NCI-H82 treated with DMSO at 0.1 percent for 48 hours (cell line): ENCODE data around the gene HADH.
"Not testable (repeated sequence)": the region's sequence is repeated elsewhere in the genome, so short reads cannot be mapped to it uniquely, and the experiment has no call there.

ENCODE experiments used
- DNase-seq: peaks from one replicate; lab custom pipeline; 2025; ENCODE audit not compliant: unreplicated experiment; lab: John Stamatoyannopoulos, UW

The HADH gene

DNA sequence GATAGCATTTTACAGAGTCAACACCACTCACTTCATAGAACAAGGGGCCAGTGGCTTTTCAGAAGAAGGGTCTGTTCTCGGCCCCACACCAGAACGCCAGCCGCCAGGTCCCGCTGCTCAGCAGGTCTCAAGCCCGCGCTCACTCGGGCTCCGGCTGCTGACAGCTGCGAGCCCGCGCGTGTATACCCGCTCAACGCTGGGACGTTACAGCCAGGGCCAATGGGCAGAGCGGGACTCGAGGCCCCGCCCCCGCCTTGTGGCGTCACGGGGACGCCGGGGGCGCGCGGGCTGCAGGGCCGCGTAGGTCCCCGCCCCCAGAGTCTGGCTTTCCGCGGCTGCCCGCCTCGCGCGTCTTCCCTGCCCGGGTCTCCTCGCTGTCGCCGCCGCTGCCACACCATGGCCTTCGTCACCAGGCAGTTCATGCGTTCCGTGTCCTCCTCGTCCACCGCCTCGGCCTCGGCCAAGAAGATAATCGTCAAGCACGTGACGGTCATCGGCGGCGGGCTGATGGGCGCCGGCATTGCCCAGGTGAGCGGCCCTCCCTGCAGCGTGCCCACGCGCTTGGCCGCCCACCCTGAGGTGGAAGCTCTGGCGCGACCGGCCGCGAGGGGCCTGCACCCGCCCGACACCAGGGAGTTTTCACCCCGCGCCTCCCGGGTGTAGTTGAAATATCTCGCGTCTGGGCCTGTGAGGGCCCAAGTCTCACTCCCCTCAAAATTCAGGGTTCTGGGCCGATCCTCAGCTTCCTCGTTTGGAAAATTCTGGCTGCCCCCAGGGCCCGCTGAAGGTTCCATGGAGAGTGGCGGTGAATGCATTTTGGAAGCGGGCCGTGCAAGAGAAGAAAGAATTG lies at the start of gene HADH:
Gene HADH (plus strand): TSS at position 353 of the 850 bp plus-strand sequence. CDS start 44 bp downstream, at position 397.
- peak; percentile 38 for DNase-seq

DNA sequence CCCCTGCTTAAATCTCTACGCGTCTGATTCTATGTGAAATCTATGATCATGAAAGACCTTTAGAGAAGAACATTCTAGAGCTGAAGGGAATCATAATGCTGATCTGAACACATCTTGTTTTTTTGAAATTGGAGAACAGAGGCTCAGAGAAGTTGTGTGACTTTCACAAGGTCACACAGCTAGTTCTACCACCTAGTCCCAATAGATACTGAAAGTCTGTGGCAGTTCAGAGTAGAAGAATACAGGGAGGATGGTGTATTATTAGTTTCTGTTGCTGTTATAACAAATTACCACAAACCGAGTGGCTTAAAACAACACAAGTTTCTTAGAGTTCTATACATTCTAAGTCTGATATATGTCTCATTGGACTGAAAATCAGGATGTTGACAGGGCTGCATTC lies 43.9 kb upstream of the HADH start:
- no peak for DNase-seq

DNA sequence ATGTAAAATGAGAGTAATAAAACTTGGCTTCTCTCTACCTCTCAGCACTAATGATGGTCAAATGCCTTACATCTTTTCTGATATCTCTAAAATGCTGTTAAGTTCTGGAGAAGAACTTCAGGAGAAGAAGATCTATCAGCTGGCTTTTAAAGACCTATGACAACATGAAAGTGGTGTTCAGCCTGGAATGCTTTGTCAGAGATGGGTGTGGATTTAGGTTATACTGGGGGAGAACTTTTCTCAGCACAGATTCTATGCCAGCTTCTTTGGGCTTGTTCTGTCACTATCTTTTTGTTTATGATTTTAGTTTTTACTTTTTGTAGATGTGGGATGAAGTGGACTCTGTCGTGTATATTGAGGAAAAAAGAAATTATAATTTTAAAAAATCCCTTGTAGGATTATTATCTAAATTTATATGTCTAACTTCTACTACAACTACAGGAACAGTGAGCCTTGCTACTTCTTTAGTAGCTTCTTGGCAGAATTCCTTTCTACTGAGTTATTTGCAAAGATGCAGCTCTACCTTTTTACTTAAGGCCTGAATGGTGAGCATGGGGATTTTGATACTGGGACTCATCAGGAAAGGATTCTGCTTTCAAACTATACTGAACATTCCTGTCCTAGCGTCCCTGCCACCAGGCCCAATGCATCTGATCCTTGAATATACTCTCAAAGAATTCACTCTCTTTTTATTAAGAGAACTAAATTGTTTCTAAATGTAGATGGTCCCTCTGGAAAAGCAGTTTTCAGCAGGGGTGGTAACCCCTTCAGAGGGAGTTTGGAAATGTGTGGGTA lies 38.7 kb upstream of the HADH start:
- DNase-seq, result no peak

DNA sequence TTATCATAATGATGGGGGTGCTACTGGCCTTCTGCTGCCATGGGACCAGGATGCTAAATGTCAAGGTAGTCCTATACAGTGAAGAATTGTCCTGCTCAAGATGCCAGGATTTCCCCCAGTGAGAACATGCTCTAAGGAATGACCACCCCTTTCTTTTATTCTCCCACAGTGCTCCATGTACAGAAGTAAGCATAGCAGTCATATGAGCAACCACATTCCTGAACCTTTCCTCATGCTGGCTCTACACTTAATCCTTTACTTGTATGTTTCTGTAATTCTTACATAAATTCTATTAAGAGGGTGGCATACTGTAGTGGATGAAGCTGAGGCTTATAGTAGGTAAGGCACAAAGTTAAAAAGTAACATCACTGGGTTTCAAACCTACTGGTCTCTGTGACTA lies 38.1 kb upstream of the HADH start:
- DNase-seq, result no peak

DNA sequence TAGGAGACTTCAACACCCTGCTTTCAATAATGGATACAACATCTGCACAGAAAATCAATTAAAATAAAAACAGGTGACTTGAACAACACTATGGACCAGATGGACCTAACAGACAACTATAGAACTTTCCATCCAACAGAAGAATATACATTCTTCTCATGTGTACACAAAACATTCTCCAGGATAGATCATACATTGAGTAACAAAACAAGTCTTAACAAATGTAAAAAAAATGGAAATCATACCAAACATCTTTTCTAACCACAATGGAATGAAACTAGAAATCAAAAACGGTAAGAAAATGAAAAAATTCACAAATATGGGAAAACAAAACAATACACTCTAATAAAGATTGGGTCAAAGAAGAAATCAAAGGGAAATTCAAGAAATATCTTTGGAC lies 33.7 kb upstream of the HADH start:
- DNase-seq, result no peak

DNA sequence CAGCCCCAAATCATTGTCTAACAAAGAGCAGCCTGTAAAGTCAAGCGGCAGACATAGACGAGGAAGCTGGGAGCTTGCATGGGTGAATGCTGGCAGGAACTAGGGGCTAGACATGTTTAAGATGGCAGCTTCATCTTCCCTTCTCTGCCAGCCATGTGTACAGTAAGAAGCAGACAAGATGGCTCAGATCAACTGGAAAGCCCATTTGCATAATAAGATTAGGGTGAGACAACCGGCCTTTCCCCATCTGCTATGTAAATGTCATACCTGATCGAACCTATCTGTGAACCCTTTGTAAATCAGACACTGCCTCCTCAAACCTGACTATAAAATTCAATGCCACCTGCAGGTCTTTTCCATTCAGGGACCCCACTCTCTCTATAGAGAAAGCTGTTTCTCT lies 22.8 kb upstream of the HADH start:
- peak; percentile 64 for DNase-seq

DNA sequence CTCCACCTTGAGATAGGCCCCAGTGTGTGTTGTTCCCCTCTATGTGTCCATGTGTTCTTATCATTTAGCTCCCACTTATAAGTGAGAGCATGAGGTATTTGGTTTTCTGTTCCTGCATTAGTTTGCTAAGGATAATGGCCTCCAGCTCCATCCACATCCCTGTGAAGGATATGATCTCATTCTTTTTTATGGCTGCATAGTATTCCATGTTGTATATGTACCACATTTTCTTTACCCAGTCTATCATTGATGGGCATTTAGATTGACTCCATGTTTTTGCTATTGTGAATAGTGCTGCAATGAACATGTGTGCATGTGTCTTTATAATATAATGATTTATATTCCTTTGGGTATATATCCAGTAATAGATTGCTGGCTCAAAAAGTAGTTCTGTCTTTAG lies 22.2 kb upstream of the HADH start:
- not testable (repeated sequence) for DNase-seq

DNA sequence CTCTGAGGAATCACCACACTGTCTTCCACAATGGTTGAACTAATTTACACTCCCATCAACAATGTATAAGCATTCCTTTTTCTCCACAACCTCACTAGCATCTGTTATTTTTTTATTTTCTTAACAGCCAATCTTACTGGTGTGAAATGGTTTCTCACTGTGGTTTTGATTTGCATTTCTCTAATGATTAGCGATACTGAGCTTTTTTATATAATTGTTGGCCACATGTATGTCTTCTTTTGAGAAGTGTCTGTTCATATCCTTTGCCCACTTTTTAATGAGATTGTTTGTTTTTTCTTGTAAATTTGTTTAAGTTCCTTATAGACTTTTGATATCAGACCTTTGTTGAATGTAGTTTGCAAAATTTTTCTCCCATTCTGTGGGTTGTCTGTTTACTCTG lies 21.8 kb upstream of the HADH start:
- not testable (repeated sequence) for DNase-seq

DNA sequence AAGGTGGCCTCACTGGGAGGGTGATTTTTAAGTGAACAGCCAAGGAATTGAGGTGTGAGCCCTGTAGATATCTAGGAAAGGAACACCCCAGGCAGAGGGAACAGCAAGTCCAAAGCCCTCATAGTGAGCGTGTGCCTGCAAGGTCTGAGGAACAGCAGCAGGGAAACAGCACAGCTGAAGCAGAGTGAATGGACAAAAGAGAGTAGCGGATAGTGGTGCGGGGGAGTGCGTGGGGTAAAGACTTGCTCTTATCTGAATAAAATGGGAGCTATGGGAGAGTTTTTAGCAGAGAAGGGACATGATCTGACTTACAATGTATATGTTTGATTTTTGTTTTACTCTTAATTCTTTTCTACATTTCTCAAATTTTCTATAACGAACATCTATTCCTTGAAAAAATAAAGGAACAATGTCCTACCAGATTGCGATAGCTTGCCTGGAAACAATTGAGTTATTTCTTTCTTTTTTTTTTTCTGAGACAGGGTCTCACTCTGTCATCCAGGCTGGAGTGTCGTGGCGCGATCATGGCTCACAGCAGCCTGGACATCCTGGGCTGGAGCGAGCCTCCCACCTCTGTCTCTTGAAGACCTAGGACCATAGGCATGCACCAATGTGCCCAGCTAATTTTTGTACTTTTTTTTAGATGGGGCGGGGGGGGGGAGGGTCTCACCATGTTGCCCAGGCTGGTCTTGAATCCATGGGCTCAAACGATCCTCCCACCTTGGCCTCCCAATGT lies 19.5 kb upstream of the HADH start:
- DNase-seq, result no peak

DNA sequence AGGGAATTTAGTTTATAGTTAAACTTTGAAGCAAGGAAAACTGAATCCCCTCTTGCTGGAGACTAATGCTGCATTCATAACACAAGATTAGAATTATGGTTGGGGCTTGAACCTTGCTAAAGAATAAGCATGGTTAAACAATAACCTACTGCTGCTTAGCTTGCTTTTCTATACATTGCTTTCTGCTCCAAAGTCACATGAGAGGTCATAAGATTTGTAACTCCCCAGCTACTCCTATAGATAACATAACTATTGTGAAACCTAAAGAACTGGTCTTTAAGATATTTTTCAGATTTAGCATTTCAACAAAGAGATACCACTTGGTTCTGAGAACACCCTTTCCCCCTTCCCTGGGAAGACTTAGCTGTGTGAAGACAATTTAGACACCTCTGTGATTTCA lies 17.1 kb upstream of the HADH start:
- no peak for DNase-seq

DNA sequence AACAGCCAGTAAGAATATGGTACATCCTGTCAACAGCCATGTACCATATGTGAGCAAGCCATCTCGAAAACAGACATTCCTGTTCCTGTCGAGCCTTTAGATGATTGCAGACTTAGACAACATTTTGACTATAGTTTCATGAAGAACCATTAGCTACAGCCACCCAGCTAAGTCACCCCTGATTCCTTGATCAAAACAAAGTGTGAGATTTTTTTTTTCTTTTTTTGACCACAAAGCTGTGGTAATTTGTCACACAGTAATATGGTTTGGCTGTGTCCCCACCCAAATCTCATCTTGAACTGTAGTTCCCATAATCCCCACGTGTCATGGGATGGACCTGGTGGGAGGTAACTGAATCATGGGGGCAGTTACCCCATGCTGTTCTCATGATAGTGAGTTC lies 15.2 kb upstream of the HADH start:
- no peak for DNase-seq

DNA sequence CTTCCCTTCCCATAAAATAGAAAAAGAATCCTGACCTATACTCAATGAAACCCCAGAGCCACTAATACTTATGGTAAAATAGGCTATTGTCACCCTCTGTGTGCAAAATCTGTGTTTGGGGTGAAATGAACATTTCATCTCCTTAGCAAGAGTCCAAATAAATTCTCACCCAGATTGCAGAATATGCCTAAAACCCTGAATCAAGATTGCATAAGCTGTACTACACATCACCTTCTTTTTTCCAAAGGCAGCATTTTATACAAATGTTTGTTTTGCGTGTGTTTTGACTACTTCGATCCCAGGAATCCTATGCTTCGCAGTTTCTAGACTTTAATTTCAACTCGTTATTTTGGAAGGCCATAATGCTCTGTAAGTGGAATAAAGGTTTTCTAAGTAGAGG lies 12.2 kb upstream of the HADH start:
- no peak for DNase-seq

DNA sequence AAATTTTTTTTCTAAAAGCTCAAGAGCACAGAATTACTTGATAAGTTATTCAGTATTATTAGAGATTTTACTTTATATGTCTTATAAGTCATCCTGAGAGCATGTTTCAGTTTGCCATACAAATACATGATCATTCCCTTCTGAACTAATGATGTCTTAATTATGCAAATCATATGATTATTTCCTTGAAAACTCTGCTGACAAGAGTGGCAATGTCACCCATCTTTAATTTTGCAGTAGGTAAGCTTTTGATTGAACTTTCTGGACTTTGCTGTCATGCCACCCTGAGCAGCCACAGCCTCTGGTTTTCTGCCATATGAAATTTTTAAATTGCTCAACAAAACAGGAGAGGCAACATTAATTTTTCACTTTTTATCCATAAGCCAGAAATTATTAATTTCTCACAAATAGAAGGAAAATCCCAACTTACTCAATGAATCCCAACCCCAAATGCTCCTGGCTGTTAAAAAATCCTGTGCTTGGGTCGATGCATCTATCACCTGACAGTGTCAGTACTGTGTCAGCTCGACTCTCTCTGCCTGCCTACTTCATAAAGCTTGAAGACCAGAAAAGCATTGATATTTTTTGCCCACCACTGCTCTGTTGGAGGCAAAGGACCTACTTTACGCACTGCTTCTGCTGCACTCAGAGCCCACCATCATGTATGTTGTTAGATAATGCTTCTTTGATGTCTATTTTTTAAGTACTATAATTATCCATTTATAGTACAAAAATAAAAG lies 11.6 kb upstream of the HADH start:
- no peak for DNase-seq

DNA sequence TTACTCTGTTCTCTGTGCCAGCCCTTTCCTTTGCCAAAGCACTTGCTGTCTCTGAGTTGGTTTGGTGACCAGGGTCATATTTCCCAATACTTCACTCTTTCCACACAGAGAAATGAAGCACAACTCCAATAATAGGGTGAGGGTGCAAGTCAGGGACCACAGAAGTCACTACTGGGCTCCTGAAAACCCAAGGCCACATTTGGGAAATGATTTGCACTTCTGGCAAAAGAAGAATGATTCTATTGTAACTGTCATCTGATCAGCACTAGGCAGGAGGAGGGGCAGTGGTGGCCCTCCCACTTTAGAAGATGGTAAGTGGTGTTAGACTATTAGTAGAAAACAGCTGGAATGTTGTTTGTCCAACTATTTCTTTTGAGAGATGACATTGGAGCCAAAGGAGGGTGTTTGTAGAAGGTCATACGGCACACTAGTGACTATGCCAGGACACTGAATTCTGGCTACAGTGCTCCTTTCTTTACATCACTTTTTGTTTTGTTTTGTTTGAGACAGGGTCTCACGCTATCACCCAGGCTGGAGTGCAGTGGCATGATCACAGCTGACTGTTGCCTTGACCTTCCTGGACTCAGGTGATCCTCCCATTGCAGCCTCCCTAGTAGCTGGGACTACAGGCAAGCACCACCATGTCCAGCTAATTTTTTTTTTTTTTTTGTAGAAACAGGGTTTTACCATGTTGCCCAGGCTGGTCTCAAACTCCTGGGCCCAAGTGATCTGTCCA lies 10.8 kb upstream of the HADH start:
- DNase-seq, result no peak

DNA sequence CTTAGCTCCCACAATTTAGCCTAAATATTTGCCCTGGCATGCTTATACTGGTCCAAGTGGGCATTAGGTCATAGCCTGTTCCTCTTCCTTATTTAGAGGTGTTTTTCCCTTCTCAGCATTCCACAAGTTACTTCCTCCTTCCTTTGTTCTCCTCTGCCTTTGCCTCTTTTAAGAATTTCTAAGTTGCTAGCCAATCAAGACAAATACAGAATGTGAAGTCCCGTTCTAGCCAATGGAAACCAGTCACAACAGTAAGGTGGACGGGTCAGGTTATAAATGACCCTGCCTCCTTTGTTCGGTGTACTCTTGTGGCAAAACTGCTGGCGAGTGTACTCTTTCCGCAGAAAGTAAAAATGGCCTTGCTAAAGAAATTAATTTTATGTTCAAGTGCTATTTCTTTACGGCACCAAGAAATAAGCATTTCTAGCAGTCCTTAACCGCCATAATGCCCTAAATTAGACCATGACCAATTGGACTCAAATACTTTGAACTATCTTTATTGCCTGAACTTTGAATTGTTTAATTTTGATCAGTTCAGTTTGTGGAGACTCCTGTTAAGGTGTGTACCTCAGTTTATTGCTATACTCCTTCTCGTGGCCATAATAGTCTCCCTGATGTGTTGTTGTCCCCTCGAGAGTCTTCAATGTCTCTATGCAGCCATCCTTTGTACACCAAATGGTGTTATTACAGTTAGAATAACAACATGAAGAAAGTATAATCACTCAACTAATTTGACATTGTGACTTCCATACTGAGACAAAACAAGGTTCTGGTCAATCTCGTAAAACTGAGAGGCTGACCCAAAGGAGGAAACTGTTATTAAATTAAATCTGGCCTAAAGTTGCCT lies 1.6 kb upstream of the HADH start:
- DNase-seq, result no peak

DNA sequence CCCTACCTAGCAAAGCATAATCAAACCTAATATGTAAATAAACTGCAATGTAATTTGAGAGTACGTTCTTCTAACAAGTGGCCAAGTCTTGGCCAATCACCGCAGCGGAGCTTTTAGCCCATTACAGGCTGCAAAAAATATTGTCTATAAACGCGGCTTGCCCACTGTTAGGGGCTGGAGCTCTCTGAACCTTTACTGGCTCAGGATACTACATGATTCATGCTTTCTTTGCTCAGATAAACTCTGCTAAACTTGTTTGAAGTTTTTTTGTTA lies 990 bp upstream of the HADH start:
- DNase-seq, result no peak

DNA sequence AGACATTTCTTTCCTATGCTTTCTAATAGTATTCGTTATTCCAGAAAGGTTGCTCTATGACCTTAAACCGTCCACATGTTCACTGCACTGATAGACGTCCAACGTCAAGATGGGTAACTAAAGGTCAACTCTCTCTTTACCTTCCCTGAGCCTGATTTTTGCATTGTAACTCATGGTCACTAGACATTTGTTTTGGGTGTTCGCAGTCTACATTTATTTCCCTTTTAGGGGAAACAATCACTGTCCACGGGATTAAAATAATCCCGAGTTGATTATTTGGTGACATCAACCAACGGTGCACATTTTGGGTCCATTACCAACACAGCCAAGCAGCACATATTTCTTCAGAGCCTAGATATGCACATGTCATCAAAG lies 540 bp upstream of the HADH start:
- DNase-seq, result no peak

DNA sequence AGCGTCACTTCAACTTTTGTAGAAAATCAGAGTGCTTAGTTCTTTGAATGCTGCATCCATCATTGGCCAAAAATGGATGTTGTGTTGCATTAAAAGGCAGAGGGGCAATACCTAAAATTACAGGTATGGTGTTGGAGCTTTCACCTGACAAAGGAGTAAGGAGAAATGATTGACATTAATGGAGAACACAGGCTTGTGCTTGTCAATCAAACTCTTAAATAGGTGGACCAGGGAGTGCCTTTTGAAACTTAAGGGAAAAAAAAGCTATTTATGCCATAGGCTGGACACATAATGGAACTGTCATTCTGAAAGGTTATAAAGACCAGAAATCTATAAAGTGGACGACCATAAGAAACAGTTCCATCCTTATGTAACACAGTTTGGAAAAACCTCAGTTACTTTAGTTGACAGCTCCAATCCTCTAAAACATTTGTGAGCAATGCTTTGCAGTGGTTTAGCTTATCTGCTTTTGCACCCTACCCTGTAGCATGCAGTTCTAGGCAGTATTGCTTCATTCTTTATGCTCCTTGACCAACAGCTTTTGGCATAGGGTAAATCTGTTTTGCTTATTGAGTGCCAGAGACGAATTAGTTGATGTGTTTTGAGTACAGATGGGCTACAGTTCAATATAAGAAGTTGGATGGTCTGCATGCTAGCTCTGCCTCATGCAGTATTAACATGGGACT lies 2.4 kb downstream of the HADH start:
- DNase-seq, result no peak

DNA sequence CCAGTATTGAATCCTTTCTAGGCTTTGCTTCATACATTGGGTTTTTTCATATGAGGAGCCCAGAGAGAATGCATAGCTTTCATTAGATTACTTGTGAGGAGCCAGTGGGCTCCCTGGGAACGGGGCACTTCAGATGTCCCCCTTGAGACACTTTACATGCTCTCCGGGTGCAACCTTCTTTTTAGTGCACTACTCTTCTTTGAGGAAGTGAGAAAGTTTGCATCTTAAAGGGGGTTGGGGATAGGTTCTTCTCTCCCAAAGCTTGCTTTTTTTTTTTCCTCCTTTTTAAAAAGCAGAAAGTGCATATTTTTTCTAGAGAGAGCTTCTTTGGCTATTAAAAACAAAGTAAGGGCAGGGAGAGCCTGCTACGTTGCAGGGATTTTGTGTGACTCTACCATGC lies 4.3 kb downstream of the HADH start:
- DNase-seq, result no peak
